Spleen (tissue), 11 donors: Measurements from ENCODE around the gene BSND. TPM values are rescaled to one million over a fixed set of nuclear protein-coding genes. Genes with fewer than 3 reads are reported as not detected.

ENCODE experiments used
- DNase-seq: peaks from one replicate; pipeline ENCODE4 v3.0.0-alpha.2; 2020
- H3K27ac ChIP-seq, 8 donors: fragments of 200-600 bp; sonication (generic) in 7 of 8; 1 replicate in 4 of 8; 2 replicates in 4 of 8; pipeline versions ENCODE4 v1.5.0 to v1.8.0; 2016 to 2021; ENCODE audit warnings: inconsistent platforms in 4 of 8, mild to moderate bottlenecking in 4 of 8, moderate library complexity in 1 of 8
- H3K27me3 ChIP-seq, 7 donors: fragments of 200-600 bp; sonication (generic) in 6 of 7; replicated peaks in 1 of 7; 1 replicate in 4 of 7; 2 replicates in 3 of 7; pipeline versions ENCODE4 v1.5.0 to v1.8.0; 2016 to 2021; ENCODE audit warnings: inconsistent platforms in 3 of 7, mild to moderate bottlenecking in 1 of 7
- H3K36me3 ChIP-seq, 6 donors: fragments of 200-600 bp; sonication (generic) in 5 of 6; 1 replicate in 4 of 6; 2 replicates in 2 of 6; pipeline versions ENCODE4 v1.5.0 to v1.8.0; 2016 to 2021; ENCODE audit warnings: inconsistent platforms in 2 of 6
- H3K4me1 ChIP-seq, 6 donors: fragments of 200-600 bp; sonication (generic) in 5 of 6; 1 replicate in 3 of 6; 2 replicates in 3 of 6; pipeline versions ENCODE4 v1.5.0 to v1.8.0; 2016 to 2021; ENCODE audit warnings: inconsistent platforms in 3 of 6
- H3K4me3 ChIP-seq, 8 donors: fragments of 200-600 bp; sonication (generic) in 7 of 8; 1 replicate in 4 of 8; 2 replicates in 4 of 8; pipeline versions ENCODE4 v1.5.0 to v1.8.0; 2016 to 2021; ENCODE audit warnings: inconsistent platforms in 4 of 8, mild to moderate bottlenecking in 4 of 8, moderate library complexity in 2 of 8
- H3K9me3 ChIP-seq, 8 donors: fragments of 200-600 bp; sonication (generic) in 7 of 8; 1 replicate in 4 of 8; 2 replicates in 4 of 8; pipeline versions ENCODE4 v1.5.0 to v1.8.0; 2016 to 2021; ENCODE audit warnings: inconsistent platforms in 4 of 8
- CTCF ChIP-seq, 11 experiments: fragments of 200-600 bp in 7 of 11; fragments of 450-650 bp in 4 of 11; sonication (generic) in 4 of 11; IDR thresholded peaks in 8 of 11; conservative IDR thresholded peaks in 3 of 11; 1 replicate in 7 of 11; 2 replicates in 4 of 11; pipeline versions ENCODE4 v1.4.0 to v1.8.0; 2016 to 2021; ENCODE audit warnings: antibody characterized with exemption in 11 of 11, inconsistent platforms in 4 of 11, mild to moderate bottlenecking in 1 of 11
- POLR2A ChIP-seq, 3 donors: fragments of 450-650 bp; IDR thresholded peaks; one replicate each; pipeline ENCODE4 v1.5.1; 2017; ENCODE audit warnings: antibody characterized with exemption in 3 of 3, mild to moderate bottlenecking in 1 of 3
- POLR2AphosphoS5 ChIP-seq, 3 donors: sonication (generic); formaldehyde crosslinking; IDR thresholded peaks; one replicate each; pipeline ENCODE4 v1.5.1; 2017; ENCODE audit warnings: antibody characterized with exemption in 3 of 3
- WGBS, 5 donors: extraction: QIAGEN DNeasy Blood & Tissue Kit in 3 of 5; methylation state at CpG; one replicate each; pipeline versions ENCODE4 v1.1.5 to v1.1.7; 2013 to 2018; 5-methylcytosine and 5-hydroxymethylcytosine counted together
- intact Hi-C: fragments of 100-400 bp; cut with DNase I; formaldehyde crosslinking; loops from one replicate; pipeline ENCODE4 v1.15.0; 2023; ENCODE audit warnings: low total_unique reads
- polyA plus RNA-seq, 3 donors: library from polyadenylated mRNA; stranded (reverse); fragments of 200-250 nt; gene quantifications; one replicate each; pipeline ENCODE4 v1.2.1, GENCODE V29; 2013
- total RNA-seq, 7 donors: library from RNA; depleted of rRNA in 3 of 7; stranded (reverse); fragments of >200 nt in 3 of 7; fragmentation: NEBNext Ultra II Directional in 4 of 7; extraction: Animal tissue kit (Norgen Biotek cat#: 25700) in 4 of 7; gene quantifications; one replicate each; pipeline versions ENCODE4 v1.1.0 to v1.2.1, GENCODE V29; 2016 to 2021
- donor health status: healthy with polysubstance abuse.
- donor health status: DM: no; HTN: no; CAD: no; lungs with moderate emphysema.
- donor health status: DM: no; HTN: no; CAD: no.
- donor health status: Bipolar disorder and iron deficiency.
- donor health status: healthy.
- donor health status: DM: no; HTN: no; CAD: no.
- donor health status: DM: yes; HTN: yes; CAD: no.

Gene BSND
- total and polyA plus RNA-seq, 10 donors = 0.02 to 0.20 (median 0.09) TPM; not detected in 5

- no peak overlapping the region for H3K4me3 ChIP-seq
- H3K36me3 ChIP-seq = no peaks in the 10 kb centered on the region
- DNase-seq = no peak
- peaks cover 0 to 41% (median 7%) of the 10 kb centered on the region in 7 donors for H3K27me3 ChIP-seq
- WGBS, 5 donors = 80 to 87% (median 81%) methylated on average over 4 of the region's 4 CpGs
- no peaks in the 10 kb centered on the region for H3K9me3 ChIP-seq
- H3K27ac ChIP-seq = no peak overlapping the region
- H3K4me1 ChIP-seq = peaks cover 0 to 17% (median 5%) of the 10 kb centered on the region in 6 donors
- intact Hi-C loops = no loop called here
- no peak for TF ChIP-seq CTCF (IDR thresholded peaks at IDR 0.05 in 8 of 11, conservative IDR thresholded peaks at IDR 0.05 in 3 of 11)
- no peak for TF ChIP-seq POLR2AphosphoS5 (IDR thresholded peaks at IDR 0.05)
- no peak for TF ChIP-seq POLR2A (IDR thresholded peaks at IDR 0.05)
Measured at GRCh38 chr1:54975356-54976108, 23.2 kb upstream of the BSND start.

- Histone ChIP-seq H3K36me3 (no peaks in the 10 kb centered on the region), H3K27ac (no peak overlapping the region), H3K4me1 (peaks cover 0 to 23% (median 7%) of the 10 kb centered on the region in 6 donors), H3K9me3 (no peaks in the 10 kb centered on the region), H3K4me3 (no peak overlapping the region), H3K27me3 (peaks cover 0 to 47% (median 17%) of the 10 kb centered on the region in 7 donors)
- intact Hi-C loops = no loop called here
- TF ChIP-seq CTCF (IDR thresholded peaks at IDR 0.05 in 8 of 11, conservative IDR thresholded peaks at IDR 0.05 in 3 of 11) = no peak
- no peak for TF ChIP-seq POLR2AphosphoS5 (IDR thresholded peaks at IDR 0.05)
- TF ChIP-seq POLR2A (IDR thresholded peaks at IDR 0.05) = no peak
- DNase-seq = no peak
- WGBS, 5 donors = 79 to 92% (median 88%) methylated on average over 6 of the region's 6 CpGs
Measured at GRCh38 chr1:54976747-54977146, 22.0 kb upstream of the BSND start.

GRCh38 chr1:54977533-54978297 lies 21.0 kb upstream of the BSND start:
- intact Hi-C loops = no loop called here
- TF ChIP-seq CTCF (IDR thresholded peaks at IDR 0.05 in 8 of 11, conservative IDR thresholded peaks at IDR 0.05 in 3 of 11) = no peak
- no peak for TF ChIP-seq POLR2A (IDR thresholded peaks at IDR 0.05)
- no peak for TF ChIP-seq POLR2AphosphoS5 (IDR thresholded peaks at IDR 0.05)
- Histone ChIP-seq H3K4me1 (peaks cover 0 to 23% (median 7%) of the 10 kb centered on the region in 6 donors), H3K4me3 (no peak overlapping the region), H3K27ac (no peak overlapping the region), H3K36me3 (no peaks in the 10 kb centered on the region), H3K9me3 (no peaks in the 10 kb centered on the region), H3K27me3 (peaks cover 0 to 56% (median 17%) of the 10 kb centered on the region in 7 donors)
- DNase-seq = no peak
- 85 to 97% (median 95%) methylated on average over 4 to 5 of the region's 5 CpGs for WGBS, 5 donors
